Measurements from ENCODE around the gene MAPK1.
"Not testable (repeated sequence)": the region's sequence is repeated elsewhere in the genome, so short reads cannot be mapped to it uniquely, and the experiment has no call there.

Gene MAPK1

DNA sequence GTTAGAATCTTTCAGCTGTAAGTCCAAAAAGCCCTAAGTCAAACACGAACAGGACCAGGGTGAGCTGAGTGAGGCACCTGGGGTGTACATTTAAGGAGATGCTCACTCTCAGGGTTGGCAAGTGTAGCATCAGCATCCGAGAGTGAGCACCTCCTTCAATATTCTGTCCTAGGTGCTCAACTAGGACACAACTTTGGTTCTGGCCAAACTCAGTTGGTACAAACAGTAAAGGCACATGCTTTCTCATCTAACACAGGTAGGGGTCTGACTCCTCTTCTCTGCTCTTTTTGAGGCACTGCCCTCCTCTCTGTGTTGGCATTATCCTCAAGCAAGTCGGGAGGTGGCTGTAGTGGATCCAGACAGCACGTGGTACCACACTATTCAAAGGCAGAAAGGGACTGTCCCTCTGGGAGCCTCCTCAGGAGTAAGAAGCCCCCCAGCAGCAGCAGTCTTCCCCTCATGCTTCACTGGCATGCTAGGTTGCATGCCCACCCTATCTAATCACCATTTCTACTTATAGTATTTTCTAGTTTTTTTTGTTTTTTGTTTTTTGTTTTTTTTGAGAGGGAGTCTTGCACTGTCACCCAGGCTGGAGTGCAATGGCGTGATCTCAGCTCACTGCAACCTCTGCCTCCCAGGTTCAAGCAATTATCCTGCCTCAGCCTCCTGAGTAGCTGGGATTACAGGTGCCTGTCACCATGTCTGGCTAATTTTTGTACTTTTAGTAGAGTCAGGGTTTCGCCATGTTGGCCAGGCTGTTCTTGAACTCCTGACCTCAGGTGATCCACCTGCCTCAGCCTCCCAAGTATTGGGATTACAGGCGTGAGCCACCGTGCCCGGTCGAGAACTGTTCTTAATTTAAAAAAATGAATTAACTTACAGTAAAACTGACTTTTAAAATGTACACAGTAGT, 14.7 kb upstream of the MAPK1 start:
- DNase-seq: no peak

DNA sequence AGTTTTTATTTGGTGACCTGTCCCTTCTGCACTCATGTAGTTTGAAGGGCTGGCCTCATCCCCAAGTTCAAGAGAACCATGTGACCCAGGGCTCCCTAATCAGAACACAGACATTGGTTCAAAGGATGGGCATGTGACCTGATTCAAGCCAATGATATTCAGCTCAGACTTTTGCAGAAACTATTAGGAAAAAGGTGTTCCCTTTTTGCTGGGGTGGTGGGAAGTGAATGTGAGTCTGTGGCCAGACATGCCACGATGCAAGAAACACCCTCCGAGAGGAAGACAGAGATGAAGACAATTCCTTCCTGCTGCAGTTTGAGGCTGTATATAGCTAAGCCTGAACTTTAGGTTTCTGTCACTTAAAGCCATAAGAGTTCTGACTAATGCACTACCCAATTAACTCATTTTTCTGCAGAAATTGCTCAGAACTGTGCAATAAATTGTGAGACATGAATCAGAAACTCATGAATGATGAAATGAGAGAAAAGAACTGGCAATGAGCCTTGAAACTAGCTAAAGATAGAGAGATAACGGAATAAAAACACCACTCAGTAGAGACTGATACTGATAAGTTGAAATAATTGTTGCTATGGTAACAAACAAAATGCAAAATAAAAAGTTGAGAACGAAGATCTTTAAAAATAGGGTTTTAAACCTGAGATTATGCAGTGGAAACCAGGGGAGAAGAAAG, 9.2 kb upstream of the MAPK1 start:
- peak; percentile 10 for DNase-seq

GRCh38 chr22:21874953-21875352, 7.5 kb upstream of the MAPK1 start:
- DNase-seq: not testable (repeated sequence)

DNA sequence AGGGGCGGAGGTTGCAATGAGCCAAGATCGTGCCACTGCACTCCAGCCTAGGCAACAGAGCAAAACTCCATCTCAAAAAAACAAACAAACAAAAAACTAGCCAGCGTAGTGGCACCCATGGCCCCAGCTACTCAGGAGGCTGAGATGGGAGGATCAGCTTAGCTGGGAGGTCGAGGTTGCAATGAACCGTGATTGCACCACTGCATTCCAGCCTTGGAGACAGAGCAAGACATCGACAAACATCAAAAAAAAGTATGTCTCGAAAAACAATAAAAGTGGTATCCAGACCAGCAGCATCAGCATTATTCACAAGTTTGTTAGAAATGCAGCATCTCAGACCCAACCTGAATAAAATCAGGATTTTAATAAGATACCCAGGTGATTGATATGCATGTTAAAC, 6.2 kb upstream of the MAPK1 start:
- DNase-seq: peak; percentile 15

- peak; percentile 29 for DNase-seq
These were observed 5.3 kb upstream of the MAPK1 start for GRCh38 chr22:21872741-21873140.

GRCh38 chr22:21868651-21869050, 1.2 kb upstream of the MAPK1 start:
- DNase-seq: no peak

DNA sequence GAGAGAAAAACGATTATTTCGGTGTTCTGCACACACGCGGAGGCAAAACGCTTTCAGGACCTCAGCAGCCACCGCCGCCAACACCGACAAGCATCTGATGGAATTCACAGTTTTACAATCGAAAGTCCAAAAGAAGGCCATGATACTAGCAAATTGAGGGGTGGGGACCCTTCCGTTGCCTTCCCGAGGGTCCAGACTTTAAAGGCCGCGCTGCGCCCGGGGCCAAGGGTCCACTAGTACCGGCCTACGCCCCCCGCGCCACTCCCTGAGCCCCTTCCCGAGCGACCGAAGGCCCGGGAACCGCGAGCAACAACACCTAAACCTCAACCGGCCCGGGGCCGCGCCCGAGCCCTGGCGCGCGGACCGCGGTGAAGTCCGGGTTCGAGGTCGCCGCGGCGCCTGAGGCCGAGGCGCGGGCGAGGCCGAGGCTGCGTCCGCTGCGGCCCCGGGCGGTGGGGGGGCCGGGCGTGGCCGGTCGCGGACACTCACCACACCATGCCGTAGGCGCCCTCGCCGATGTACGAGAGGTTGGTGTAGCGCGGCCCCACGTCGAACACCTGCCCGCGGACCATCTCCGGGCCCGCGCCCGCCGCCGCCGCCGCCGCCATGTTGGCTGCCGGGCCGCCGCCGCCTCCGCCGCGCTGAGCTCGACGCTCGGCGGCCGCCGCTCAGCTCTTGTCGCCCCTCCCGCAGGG, 465 bp downstream of the MAPK1 start:
- no peak for DNase-seq

DNA sequence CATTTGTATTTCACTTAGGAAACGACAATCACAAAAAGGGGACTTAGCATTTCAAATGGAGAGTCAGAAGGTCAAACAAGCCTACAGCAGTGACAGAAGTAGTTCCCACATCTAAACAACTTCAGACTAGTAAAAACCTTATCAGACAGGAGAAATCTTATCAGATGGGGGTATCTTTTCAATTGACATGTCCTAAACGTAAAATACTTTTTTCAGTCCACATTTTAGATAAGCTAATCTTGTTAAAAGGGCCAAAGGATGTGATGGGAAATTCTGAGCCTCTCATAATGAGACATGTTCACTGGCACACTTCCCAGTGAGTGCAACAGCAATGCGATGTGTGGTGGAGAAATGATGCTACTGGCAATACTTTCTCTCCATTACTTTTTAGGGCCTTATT, 2.4 kb downstream of the MAPK1 start:
- DNase-seq: no peak

GRCh38 chr22:21862386-21863245, 4.8 kb downstream of the MAPK1 start:
- DNase-seq: no peak

DNA sequence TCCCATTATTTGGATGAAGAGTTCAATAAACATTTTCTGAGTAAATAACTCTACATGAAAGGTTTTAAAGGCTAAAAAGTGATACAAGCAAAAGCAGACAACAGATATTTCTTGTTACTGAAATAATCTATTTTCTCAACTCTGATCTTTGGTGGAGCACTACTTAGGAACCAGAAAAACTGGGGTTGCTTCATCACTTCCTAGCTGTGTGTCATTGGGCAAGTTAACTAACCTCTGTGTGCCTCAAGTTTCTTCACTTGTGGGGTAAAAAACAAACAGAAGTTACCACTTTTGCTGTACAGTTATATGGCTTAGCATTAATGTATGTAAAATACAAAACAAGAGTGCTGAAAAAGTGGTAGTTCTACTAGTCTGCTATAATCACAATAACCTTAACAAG, 5.6 kb downstream of the MAPK1 start:
- DNase-seq: no peak

DNA sequence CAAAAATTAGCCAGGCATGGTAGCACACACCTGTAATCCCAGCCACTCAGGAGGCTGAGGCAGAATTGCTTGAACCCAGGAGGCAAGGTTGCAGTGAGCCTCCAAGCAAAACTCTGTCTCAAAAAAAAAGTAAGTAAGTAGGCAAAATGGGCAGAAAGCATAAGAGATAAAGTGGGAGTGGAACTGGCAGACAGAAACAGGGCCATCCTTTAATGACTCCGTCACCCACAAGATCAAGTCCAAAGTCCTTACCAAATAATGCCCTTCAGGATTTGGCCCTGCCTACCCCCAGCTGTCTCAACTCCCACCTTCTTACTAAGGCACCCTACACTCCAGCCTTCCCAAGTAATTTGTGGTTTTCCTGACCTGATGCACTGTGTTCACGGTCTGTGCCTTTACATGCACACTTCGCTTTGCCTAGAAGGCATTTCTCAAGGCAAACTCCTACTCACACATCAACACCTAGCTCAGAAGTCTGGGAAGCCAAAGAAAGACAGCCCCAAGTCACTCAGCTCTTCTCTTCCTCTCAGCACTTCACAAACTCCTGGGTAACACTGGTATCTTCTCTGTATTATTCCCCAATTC, 6.1 kb downstream of the MAPK1 start:
- no peak for DNase-seq

DNA sequence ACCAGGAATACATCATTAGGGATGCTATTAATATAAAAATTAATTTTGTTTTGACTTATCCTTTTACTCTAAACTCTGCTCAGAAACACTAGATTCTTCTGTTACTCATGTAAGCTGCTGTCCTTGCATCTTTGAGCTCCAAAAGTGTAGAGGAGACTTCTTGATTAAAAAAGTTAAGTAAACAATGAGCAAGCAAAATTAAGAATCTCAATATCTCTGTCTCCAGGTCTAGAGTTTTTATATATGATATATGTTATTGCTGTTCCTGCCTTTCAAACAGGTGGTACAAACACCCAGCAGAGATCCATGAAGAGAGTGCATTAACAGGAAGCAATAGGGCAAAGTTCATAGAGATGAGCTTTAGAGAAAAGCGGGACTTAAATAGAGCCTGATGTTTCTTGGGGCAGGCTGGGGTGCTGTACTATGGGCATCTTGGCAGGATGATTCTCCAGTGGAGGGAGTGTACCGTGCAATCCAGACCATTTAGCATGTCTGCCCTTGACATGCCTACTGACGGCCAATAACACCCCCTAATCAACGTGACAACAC, 6.9 kb downstream of the MAPK1 start:
- no peak for DNase-seq

DNA sequence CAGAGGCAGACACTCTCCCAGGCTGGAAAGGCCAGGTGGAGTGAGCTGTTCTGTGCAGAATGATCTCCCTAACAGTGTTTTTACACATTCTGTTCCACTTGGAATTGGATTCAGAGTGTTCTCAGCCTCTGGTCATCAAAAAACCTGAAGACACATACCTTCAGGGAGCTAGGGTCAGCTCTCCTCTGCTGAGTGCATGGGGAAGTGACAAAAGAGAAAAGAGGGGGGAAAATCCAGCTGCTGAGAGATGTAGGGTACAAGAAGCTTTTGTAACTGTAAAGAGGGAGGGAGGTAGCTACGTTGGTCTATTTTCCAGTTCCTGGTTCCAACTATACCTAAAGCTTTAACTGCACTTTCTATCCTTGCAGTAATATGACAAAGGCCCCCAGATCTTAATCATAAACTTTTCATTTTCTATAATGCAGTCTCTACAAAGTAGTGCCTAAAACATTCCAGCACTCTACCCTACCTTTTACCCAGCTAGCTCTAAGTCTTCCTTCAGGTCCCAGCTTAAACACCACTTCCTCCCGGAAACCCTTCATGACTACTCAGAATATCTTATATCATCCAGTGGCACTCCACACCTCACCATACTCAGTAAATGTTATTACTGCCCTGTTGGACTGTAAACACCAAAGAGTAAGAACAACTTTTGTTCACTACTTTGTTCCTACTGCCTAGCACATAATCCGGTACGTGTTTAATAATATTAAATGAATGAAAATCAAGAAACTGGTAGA, 9.2 kb downstream of the MAPK1 start:
- DNase-seq: no peak

- no peak for DNase-seq
These were observed 9.9 kb downstream of the MAPK1 start for GRCh38 chr22:21857481-21857914.

GRCh38 chr22:21856868-21857267, 10.6 kb downstream of the MAPK1 start:
- DNase-seq: no peak

DNA sequence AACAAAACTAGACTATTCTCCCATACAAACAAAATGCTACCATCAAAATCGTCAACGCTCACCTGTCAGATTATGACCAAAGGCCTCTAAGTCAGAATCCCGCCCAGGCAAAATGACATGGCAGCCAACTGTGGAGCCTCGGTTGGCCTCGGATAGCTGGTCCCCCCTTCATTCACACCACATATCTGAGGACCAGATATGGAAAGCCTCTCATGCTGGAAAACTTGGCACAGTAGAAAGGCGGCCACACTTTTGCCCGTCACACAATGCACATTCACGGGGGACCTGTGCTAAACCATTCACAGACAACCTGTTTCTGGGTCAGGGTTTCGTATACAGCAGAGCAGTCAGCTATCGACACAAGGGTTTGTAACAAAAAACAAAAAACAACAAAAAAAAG, 11.2 kb downstream of the MAPK1 start:
- DNase-seq: no peak

DNA sequence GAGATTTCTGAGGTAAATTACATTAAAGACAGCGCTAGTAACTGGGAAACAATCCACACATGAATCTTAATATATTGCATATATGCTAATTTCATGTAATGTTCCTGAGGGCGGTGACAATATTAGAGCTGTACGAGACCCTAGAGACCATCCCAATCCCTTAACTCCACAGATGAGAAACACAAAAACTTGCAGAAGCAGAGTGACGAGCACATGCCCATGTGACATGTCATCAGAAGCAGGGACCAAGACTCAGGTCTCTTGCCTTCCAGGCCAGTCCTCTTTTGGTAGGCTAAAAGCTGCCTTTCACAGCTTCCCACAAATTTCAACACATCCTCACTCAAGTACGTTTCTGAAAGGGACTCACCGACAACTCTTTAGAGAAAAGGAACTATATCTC, 11.8 kb downstream of the MAPK1 start:
- no peak for DNase-seq

DNA sequence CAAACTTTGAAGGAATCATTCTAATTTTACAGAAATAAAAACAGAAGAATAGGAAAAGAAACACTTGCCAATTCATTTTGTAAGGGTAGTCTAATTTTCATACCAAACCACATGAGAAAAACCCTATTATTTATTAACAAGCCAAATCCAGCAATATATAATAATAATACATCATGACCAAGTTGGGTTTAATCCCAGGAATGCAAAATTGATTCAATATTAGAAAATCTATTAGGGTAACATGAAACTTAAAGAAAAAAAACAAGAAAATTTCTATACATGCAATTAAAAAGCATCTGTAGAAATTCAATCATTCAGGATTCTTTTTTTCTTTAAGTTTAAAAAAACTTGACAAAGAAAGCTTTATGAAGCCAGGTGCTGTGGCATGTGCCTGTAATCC, 16.8 kb downstream of the MAPK1 start:
- DNase-seq: no peak

GRCh38 chr22:21849489-21849888, 18.0 kb downstream of the MAPK1 start:
- DNase-seq: no peak

GRCh38 chr22:21848057-21848456, 19.4 kb downstream of the MAPK1 start:
- DNase-seq: not testable (repeated sequence)
